ENCODE results near the gene GAS2.

GAS2 gene

DNA sequence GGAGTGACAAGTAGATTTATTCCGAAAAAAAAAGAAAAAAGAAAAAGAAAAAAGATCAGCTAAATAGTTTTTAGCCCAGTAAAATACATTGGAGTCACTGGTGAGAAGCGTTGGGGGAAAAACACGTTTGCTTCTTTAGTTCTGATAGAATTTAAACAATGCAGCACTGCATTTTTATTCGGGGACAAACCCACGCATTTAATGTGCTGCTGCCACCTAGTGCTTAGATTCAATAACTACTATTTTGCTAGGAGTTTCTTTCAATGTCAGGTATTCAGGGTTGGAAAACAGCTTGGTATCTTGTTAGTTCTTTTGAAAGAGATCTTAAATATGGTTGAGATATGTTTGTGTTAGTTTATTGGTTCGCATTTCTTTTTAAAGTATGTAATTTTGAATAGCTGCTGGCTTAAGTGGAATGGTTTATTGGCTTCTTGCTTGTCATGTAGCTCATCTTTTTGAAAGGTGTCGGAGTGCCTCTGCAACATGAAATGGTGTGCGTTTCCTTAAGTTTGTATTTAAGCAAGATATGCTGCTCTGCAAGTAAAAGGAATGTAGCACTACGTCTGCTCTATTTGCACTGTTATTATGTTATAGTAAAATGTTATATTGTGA, 121.2 kb downstream of the GAS2 start:
- DNase-seq (ENCODE audit: low spot score) = peak; percentile 60

DNA sequence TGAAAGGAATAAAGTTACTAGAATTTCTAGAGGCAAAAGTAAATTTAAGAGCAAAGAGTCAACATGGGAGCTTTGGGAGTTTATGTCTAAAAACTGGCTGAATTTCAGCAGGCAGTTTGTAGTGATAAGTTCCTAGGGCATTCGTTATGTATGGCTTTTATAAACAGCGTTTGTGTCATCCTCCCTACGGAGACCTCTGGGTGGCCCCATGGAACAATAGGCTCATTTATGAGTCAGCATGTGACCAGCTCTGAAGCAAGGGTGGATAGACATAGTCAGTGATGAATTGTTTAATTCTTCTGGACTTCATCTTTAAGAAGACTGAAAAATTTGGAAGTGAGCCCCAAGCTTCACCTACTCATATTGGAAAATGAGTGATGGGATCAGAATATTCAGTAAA, 126.1 kb downstream of the GAS2 start:
- DNase-seq (ENCODE audit: low spot score) = peak; percentile 90

DNA sequence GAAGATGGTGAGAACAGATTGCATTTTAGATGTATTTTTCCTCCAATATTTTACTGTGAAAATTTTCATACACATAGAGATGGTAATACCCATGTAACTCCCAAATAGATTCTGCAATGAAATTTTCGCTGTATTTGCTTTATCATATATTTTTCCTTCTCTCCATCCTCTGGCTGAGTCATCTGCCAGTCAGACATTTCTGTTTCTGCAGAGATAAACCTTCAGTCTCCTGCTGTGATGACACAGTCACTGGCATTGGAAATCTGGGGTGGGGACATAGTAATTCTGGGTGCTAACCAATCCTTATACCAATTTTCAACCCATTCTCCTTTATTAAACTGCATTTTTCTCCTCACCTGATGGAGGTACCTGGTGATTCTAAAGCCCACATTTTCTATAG, 129.5 kb downstream of the GAS2 start:
- DNase-seq (ENCODE audit: low spot score) = no peak

DNA sequence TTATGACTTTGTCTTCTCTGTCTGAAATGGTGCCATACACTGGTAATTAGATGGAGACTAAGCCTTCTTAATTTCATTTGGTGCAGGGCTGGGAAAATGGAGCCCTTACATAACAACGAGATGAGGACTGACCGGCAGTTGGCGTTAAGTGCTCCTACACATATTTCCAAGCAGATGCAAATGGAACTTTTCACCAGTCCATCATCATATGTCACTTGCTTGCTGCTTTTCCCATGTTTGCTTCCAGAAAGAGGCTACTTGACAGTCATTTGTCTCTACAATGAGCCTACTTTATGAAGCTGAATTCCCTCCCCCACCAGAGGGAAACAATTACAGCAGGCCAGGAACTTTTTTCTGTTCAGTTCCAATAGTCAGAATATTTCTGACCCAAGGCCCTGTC, 130.6 kb downstream of the GAS2 start:
- DNase-seq (ENCODE audit: low spot score) = no peak

DNA sequence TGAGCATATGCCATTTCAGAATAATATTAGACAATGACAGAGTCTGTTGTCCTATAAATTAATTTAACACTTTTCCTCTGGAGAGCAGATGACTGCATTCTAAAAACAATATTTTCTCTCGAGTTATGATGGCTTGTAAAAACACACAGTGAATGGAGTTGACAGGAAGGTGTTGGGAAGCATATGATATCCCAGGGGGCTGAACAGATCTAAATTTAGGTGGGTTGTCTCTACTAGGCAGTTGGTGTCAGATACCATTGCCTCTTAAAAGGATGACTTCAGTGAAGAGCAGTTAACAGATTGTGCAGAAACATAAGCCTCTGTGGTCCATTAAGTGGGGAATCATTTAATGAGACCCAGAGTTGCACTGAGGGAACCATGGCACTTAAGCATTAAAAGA, 132.5 kb downstream of the GAS2 start:
- no peak for DNase-seq (ENCODE audit: low spot score)

DNA sequence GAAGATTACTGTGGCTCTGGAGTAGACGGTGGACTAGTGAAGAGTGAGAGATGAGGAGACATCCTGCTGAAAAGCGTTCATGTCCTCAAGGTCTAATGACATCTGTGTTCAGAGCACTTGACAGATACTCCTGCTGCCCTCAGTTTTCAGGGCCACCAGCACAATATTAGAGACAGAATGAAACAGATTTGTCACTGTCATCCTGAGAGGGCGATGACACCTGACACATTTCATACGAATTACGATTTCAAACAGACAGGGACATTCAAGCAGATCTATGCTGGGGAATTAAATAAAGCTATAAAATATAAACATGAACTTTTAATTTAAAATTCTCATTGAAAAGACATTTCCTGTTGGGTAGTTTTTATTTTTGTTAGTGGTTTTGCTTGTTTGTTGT, 134.1 kb downstream of the GAS2 start:
- DNase-seq (ENCODE audit: low spot score) = no peak

DNA sequence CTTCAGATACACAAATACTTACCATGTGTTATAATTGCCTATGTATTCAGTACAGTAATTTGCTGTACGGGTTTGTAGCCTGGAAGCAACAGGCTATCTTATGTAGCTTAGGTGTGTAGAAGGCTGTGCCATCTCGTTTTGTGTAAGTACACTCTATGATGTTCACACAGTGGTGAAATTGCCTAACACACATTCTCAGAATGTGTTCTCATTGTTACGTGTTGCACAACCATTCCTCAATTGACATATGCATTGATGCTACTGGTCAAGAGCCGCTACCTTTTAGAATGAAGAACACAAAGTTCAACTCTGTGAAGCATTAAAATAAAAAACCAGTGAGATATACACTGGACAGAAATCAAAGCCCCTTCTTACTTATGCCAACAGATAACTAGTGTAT, 136.4 kb downstream of the GAS2 start:
- no peak for DNase-seq (ENCODE audit: low spot score)

DNA sequence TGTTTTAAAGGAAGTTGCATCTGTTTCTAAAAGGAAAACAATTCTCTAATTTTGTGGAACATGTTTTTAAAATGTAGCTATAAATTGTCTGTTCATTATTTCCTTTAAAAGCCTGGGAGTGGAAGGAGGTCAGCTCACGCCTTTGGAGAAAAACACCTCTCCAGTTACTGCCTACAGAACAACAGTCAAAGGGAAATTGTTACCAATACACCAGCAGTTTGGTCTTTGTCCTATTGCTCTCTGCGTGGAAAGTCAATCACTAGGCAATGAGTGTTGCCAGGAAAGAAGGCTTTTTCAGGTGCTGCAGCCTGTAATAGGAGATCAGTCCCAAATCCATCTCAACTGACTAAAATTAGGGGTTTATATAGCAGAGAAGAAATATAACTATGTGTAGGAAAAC, 141.0 kb downstream of the GAS2 start:
- DNase-seq (ENCODE audit: low spot score) = no peak

DNA sequence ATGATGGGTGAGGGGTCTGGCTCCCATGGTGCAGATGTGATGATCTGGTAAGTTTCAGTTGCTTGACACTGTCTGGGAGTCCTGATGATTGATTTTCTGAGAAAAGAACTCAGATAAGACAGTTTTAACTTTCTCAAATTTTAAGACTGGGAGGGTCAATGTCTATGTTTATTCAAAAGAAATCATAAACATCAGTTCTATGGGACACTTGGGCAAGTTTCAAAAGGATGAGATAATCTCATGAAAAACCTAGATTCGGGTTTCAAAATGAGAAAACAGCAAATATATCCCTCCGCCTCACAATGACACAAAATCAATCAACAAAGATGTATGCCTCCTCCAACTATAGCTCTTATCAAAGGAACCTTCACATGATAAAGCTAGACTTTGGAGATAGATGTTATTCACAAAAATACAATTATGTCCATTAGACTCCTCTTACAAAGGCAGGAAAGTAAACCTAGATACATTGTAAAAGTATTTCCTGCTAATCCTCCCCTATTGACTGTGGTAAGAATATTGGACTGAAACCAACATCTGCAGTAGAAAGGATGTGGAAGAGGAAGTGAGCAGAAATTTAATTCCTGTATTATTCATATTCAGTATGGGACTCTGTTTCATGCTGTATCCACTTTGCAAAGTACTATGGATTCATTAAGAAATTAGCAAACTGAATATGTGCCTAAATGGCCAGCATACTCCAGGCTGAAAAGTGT, 141.6 kb downstream of the GAS2 start:
- DNase-seq (ENCODE audit: low spot score) = no peak

DNA sequence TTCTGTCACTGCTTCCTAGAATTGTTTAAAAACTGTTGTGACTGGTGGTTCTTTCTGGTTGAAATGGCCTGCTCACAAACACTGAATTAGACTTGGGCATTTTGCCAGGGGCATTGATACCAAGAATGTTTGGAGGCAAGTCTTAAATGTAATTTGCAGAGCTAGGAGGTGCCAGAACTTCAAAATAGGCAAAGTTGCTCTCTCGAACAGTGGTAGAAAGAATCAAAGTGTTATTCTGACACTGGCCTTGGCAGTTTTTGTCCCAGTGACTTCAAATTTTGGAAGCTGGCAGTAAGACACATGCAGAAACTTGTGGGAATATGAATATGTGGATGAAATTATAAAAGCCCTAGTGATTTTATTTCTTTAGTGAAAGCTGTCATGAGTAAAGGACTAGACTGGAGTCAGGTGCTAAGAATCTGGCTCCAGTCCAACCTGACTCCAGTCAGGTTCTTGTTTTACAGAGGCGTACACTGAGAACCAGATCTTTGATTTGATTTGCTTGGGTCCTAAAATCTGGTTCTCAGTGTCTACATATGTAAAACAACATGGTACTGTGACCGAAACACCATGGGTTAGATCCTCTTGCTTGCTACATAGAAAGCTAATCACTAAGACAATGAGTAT, 142.3 kb downstream of the GAS2 start:
- no peak for DNase-seq (ENCODE audit: low spot score)

DNA sequence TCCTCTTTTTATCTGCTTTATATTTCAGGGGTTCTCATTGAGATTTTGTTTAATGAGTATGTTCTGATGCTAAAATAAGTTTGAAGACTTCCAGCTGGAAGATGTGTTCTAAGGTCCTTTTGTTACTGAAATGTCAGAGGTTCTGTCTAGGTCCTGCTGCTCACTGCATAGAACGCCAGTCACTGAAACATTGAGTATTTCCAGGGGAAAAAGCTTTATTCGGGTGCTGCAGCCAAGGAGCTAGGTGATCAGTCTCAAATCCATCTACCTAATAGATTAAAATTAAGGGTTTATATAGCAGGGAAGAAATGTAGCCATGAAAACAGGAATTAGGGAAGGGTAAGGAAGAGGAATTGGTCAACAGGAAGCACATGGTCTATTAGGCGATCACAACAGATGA, 143.5 kb downstream of the GAS2 start:
- no peak for DNase-seq (ENCODE audit: low spot score)

DNA sequence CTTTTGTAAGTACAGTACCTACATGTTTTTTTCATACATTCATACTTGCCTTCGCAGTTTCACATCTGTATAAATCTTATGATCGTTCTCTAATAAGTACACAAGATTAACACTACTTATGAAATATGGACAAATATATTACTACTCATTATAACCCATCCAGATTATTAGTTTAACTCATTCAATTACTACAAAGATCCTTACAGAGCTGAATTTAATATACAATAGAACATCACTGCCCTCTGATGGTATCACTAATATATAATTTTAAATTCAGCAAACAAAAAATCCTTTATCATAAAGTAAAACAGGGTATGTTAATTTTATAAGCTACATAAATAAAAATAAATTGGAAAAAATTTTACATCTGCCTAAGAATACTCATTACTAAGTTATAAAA, 155.8 kb downstream of the GAS2 start:
- DNase-seq (ENCODE audit: low spot score) = no peak

DNA sequence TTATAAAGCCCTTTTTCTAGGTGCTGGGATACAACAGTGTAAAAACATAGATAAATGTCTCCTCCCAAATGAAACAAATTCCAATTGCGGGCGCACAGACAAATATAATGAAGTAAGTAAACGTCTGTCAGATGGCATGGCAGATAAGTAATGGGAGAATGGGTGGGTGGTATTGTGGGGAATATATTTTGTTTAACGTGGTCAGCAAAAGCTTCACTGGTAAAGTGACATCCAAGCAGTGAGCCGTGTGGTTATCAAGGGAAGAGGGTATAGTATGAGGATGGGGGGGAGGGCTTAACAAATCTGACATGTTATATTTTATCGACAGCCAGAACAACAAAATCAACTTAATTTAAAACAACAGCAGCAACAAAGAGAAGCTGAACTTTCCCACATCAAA, 162.0 kb downstream of the GAS2 start:
- DNase-seq (ENCODE audit: low spot score) = no peak

DNA sequence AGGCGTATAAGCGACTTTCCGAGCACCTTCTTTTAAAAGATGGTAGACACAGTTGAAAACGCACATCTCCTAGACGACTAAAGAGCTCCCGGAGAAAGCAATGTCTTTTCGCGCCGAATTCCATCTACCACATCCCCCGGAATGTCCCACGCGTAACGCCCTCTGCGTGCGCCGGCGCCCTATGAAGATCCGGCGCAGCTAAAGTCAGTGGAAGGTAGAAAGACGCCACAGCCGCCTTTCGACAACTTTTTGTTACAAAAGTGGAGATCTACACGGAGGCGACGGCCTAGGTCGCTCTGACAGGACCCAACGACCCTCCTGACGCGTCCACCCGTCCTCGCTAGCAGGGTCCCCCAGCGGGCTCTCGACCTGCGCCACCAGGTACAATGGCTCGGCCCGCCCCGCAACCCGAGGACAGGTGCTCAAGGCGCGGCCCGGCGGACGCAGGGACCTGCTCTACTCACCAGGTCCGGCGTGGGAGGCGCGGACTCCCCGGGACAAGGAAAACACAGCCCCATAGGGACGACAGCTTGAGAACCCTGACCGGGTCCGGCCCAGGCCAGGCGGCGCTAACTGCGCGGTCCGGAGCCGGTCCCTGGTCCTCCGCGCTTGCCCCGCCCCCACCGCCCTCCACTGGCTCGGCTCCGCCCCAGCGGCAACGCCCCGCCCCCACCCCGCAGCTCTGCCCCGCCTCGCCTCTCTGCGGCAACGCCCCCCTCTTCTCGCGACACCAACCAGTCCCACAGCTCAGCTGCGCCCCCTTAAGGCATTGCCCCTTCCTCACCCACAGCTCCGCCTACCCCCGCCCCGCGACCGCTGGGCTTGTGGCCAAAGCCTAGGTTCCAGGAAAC, 163.0 kb downstream of the GAS2 start, which contains the start of gene SVIP:
Gene SVIP (minus strand): TSS at position 571 of the 851 bp plus-strand sequence. CDS start 53 bp downstream, at position 518.
- DNase-seq (ENCODE audit: low spot score) = peak; percentile 83

DNA sequence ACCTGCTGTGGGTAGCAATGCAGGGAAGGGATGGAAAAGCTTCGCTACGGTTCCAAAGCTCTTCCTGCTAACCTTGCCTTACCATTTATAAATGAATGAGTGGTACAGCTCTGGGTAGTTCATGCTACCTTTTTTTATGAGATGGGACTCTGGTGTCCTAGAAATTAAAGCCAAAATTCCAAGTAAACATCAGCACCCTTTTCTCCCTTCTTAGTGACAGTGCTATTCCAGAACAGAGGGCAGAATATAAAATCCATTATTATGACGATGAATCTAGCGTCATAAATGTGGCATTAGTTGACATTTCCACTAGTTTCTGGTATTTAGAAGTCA, 163.6 kb downstream of the GAS2 start:
- DNase-seq (ENCODE audit: low spot score) = no peak

DNA sequence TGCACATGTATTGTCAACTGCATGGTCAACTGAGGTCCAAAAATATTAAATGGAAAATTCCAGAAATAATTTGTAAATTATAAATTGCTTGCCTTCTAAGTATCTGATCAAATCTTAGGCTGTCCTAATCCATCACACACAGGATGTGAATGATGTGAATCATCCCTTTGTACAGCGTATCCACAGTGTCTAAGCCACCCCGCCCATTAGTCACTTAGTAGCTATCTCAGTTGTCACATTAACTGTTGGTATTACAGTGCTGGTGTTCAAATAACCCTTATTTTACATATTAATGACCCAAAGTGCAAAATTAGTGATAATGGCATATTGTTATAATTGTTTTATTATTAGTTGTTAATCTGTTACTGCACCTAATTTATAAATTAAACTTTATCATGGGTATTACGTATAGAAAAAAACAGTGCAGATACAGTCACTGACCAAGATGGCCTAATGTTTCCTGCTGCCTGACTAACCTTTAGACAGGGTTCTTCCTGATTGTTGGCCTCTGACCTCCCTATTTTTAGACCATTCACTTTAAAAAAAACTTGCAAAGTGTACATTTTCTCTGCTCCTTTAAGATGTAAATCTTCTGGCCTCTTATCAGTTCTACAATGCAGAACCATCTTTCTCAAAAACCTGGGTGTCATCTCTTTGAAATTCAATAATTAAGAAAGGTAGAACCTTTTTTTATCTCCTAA, 166.1 kb downstream of the GAS2 start:
- DNase-seq (ENCODE audit: low spot score) = peak; percentile 21

DNA sequence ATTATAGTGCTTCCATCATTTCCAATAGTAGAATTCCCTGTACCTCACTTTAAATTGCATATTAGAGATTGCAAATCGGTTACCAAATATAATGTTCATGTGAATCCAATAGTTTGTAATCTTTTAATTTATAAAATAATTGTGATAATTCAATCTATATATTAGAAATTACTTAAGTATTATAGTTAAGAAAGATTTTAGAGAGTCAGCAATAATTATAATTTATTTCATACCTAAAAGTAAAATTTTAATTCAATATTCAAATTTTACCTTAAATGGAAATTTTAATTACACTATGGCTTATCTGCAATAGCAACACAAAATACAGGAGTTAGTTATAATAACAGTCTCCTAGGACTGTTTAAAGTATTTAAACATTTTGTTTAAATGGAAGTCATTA, 180.3 kb downstream of the GAS2 start:
- no peak for DNase-seq (ENCODE audit: low spot score)

DNA sequence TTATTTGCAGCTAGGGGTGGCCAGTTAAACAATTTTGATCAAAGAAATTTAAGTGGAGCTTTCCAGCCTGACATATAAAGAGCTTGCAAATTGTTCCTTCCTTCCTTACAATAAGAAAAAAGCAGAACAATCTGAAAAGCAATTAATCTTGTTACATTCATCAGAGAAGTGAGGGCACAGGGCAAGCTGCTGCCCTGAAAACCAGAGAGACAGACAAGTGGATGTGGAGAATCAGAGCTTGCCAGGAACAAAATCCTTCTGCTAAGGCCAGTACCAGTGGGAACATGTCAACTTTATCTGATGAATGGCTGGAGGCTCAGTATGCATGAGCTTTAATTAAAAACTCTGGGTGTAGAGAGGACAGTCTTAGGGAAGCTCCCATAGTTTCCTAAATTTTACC, 185.1 kb downstream of the GAS2 start:
- no peak for DNase-seq (ENCODE audit: low spot score)

DNA sequence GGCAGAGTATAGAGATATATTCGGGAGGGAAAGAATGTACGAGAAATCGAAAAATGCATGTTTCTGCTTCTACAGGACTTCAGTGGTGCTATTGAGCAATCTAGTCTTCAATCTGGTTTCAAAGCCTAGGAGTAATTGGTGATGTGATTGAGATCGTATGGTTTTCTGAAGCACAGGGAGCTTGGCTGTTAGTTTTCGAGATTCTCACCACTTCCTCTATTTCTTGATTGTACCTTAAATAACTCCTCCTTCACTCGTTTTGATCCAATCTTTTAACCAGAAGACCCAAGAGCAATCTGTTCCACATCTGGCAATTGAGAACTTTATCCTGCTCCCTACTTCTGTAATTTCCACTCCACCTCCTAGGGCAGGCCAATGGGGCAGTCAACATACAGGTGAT, 193.3 kb downstream of the GAS2 start:
- no peak for DNase-seq (ENCODE audit: low spot score)

DNA sequence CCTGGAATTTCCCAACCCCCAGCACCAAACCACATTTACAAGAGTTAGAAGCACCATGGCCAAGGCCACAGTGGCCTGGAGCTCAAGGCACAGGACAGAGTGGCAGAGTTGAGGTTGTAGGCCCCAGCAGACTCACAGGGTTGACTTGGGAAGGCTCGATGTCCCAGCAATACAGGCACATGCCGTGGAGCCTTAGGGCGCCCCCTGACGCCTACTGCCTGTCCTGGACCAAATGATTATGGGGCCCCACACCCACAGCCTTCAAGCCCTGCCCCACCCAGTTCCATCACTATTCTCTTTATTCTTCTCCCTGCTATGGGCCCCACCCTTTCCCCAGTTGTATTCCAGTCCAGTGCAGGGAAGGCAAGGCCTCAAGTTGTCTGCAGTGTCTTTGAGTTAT, 193.8 kb downstream of the GAS2 start, which contains the start of gene CCDC179:
Gene CCDC179 (minus strand): TSS at position 234 of the 400 bp plus-strand sequence. CDS start 53 bp downstream, at position 181.
- DNase-seq (ENCODE audit: low spot score) = no peak

Data from COLO829 (cell line).